OCI-LY7 (cell line): Measurements from ENCODE around the gene COL23A1. TPM values are rescaled to one million over a fixed set of nuclear protein-coding genes. Genes with fewer than 3 reads are reported as not detected.

Source experiments
- BruUV-seq: library from RNA; stranded (reverse); fragments of 400-500 nt; replicated peaks from 2 replicates; lab custom pipeline; 2021; lab: Mats Ljungman, UMichigan
- CTCF ChIA-PET: fragments of 300-600 bp; sonication (Branson Sonifier 250); formaldehyde crosslinking; loops from one replicate; lab custom pipeline; 2022; ENCODE audit warnings: antibody characterized with exemption; ENCODE audit not compliant: unreplicated experiment; lab: Charles Lee
- POLR2A ChIA-PET: fragments of 300-600 bp; sonication (Branson Sonifier 250); formaldehyde crosslinking; loops from one replicate; lab custom pipeline; 2022; ENCODE audit warnings: antibody characterized with exemption; lab: Charles Lee
- DNase-seq: peaks from one replicate; pipeline ENCODE4 v3.0.0-alpha.2; 2015; ENCODE audit warnings: low spot score
- H2AFZ ChIP-seq: fragments of 200-600 bp; sonication (generic), shearing (Covaris generic); 2 replicates; pipeline ENCODE4 v1.6.1; 2014; ENCODE audit warnings: mild to moderate bottlenecking, antibody characterized with exemption, low read length, moderate library complexity
- H3K27ac ChIP-seq: fragments of 200-600 bp; sonication (generic); 2 replicates; pipeline ENCODE4 v1.5.1; 2014; ENCODE audit warnings: mixed run types, low read depth, mild to moderate bottlenecking, moderate library complexity, low read length, inconsistent platforms; ENCODE audit not compliant: poor library complexity, severe bottlenecking
- H3K36me3 ChIP-seq: fragments of 200-600 bp; sonication (generic); 2 replicates; pipeline ENCODE4 v1.6.1; 2014; ENCODE audit warnings: mild to moderate bottlenecking, antibody characterized with exemption, low read length, moderate library complexity, mixed read lengths; ENCODE audit not compliant: insufficient read depth
- H3K4me1 ChIP-seq: fragments of 200-600 bp; sonication (generic); 2 replicates; pipeline ENCODE4 v1.5.1; 2014; ENCODE audit warnings: mild to moderate bottlenecking, low read length; ENCODE audit not compliant: insufficient read depth, poor library complexity, severe bottlenecking
- H3K4me2 ChIP-seq: fragments of 200-600 bp; sonication (generic); 2 replicates; pipeline ENCODE4 v1.6.1; 2014; ENCODE audit warnings: mild to moderate bottlenecking, low read length
- H3K4me3 ChIP-seq: fragments of 200-600 bp; sonication (generic); 2 replicates; pipeline ENCODE4 v1.5.1; 2014; ENCODE audit warnings: mild to moderate bottlenecking, low read depth, low read length; ENCODE audit not compliant: poor library complexity, severe bottlenecking
- H3K79me2 ChIP-seq: fragments of 200-600 bp; sonication (generic); 2 replicates; pipeline ENCODE4 v1.6.1; 2016; ENCODE audit warnings: low read depth, mild to moderate bottlenecking, low read length, moderate library complexity, mixed read lengths; ENCODE audit not compliant: insufficient read depth
- H3K9me2 ChIP-seq: fragments of 200-600 bp; sonication (generic); 2 replicates; pipeline ENCODE4 v1.6.1; 2016; ENCODE audit warnings: mild to moderate bottlenecking, low read length, mixed read lengths; ENCODE audit not compliant: insufficient read depth
- H3K9me3 ChIP-seq: fragments of 200-600 bp; sonication (generic); 2 replicates; pipeline ENCODE4 v1.6.1; 2014; ENCODE audit warnings: mild to moderate bottlenecking, mixed run types, low read length, mixed read lengths
- H4K20me1 ChIP-seq: fragments of 200-600 bp; sonication (generic); 2 replicates; pipeline ENCODE4 v1.6.1; 2014; ENCODE audit warnings: mild to moderate bottlenecking, antibody characterized with exemption, low read length, moderate library complexity, mixed read lengths; ENCODE audit not compliant: insufficient read depth
- CTCF ChIP-seq: fragments of 200-600 bp; sonication (generic); conservative IDR thresholded peaks from 2 replicates; pipeline ENCODE4 v1.5.1; 2014; ENCODE audit warnings: mild to moderate bottlenecking, antibody characterized with exemption, low read length, moderate library complexity, mixed read lengths
- EZH2phosphoT487 ChIP-seq: fragments of 200-600 bp; sonication (generic); IDR thresholded peaks from 2 replicates; pipeline ENCODE4 v1.6.1; 2018; ENCODE audit warnings: low read depth, borderline replicate concordance, mild to moderate bottlenecking, mixed run types, antibody characterized with exemption, low read length, moderate library complexity, mixed read lengths
- intact Hi-C: fragments of 100-400 bp; cut with micrococcal nuclease; formaldehyde crosslinking; loops from one replicate; pipeline ENCODE4 v1.10.0; 2022; ENCODE audit not compliant: unreplicated experiment
- total RNA-seq, 2 experiments: library from RNA; depleted of rRNA in 1 of 2; stranded (reverse); fragments of >200 nt in 1 of 2; shearing (Covaris generic) in 1 of 2; gene quantifications; 2 replicates each; pipeline ENCODE4 v1.2.3, GENCODE V29; 2014 to 2022

Gene COL23A1
- total RNA-seq, 2 experiments from 2014 or later, result 0.53 TPM; not detected in 1

- no TSS peak for BruUV-seq
- Histone ChIP-seq H3K9me2 (no peaks in the 10 kb centered on the region), H3K27ac (no peak overlapping the region), H3K9me3 (no peaks in the 10 kb centered on the region), H3K36me3 (peaks cover 100% of the 10 kb centered on the region), H3K79me2 (peaks cover 48% of the 10 kb centered on the region), H3K4me1 (peaks cover 29% of the 10 kb centered on the region), H3K4me2 (no peak overlapping the region), H4K20me1 (peaks cover 55% of the 10 kb centered on the region), H2AFZ (no peak overlapping the region), H3K4me3 (no peak overlapping the region)
- ChIA-PET POLR2A (no interaction called here), CTCF (no interaction called here)
- TF ChIP-seq CTCF (no peak), EZH2phosphoT487 (no peak)
- intact Hi-C loops, result no loop called here
- DNase-seq, result no peak
These were observed 380.7 kb downstream of the COL23A1 start for GRCh38 chr5:178209334-178210072.

GRCh38 chr5:178208540-178209227 lies 381.5 kb downstream of the COL23A1 start:
- ChIA-PET POLR2A (no interaction called here), CTCF (no interaction called here)
- Histone ChIP-seq H3K4me2 (peak overlapping the region; percentile 99; the same call in 1 of the 2 replicates), H3K4me3 (no peak overlapping the region), H4K20me1 (peaks cover 55% of the 10 kb centered on the region), H2AFZ (no peak overlapping the region), H3K36me3 (peaks cover 93% of the 10 kb centered on the region), H3K9me2 (no peaks in the 10 kb centered on the region), H3K4me1 (peaks cover 24% of the 10 kb centered on the region), H3K27ac (no peak overlapping the region), H3K79me2 (peaks cover 55% of the 10 kb centered on the region), H3K9me3 (no peaks in the 10 kb centered on the region)
- no TSS peak for BruUV-seq
- DNase-seq, result peak; percentile 37
- intact Hi-C loops, result no loop called here
- no peak for TF ChIP-seq EZH2phosphoT487
- TF ChIP-seq CTCF, result peak; percentile 61
